Neural progenitor cell (in vitro differentiated cells): ENCODE results near the gene SIM2. TPM values are rescaled to one million over a fixed set of nuclear protein-coding genes. Genes with fewer than 3 reads are reported as not detected.

ENCODE experiments used
- DNase-seq: peaks from one replicate; pipeline ENCODE4 v3.0.0-alpha.2; 2016; ENCODE audit warnings: low spot score
- H2AFZ ChIP-seq: fragments of 200-600 bp; sonication (generic); replicated peaks from 2 replicates; pipeline ENCODE4 v1.6.1; 2016; ENCODE audit warnings: antibody characterized with exemption
- H3F3A ChIP-seq: fragments of 200-600 bp; sonication (generic); 2 replicates; pipeline ENCODE4 v1.6.1; 2016; ENCODE audit warnings: antibody characterized with exemption, low read depth
- H3K27ac ChIP-seq: fragments of 200-600 bp; sonication (generic); 2 replicates; pipeline ENCODE4 v1.5.1; 2016; ENCODE audit warnings: mild to moderate bottlenecking
- H3K27me3 ChIP-seq: fragments of 200-600 bp; sonication (generic); 2 replicates; pipeline ENCODE4 v1.6.1; 2016; ENCODE audit warnings: mild to moderate bottlenecking, moderate library complexity
- H3K36me3 ChIP-seq: fragments of 200-600 bp; sonication (generic); 2 replicates; pipeline ENCODE4 v1.5.1; 2016
- H3K4me1 ChIP-seq: fragments of 200-600 bp; sonication (generic); 2 replicates; pipeline ENCODE4 v1.6.1; 2016; ENCODE audit warnings: mixed run types
- H3K4me2 ChIP-seq: fragments of 200-600 bp; sonication (generic); 2 replicates; pipeline ENCODE4 v1.6.1; 2016
- H3K4me3 ChIP-seq: fragments of 200-600 bp; sonication (generic); 2 replicates; pipeline ENCODE4 v1.5.1; 2016
- H3K79me2 ChIP-seq: fragments of 200-600 bp; sonication (generic); 2 replicates; pipeline ENCODE4 v1.6.1; 2016; ENCODE audit warnings: low read depth
- H3K9ac ChIP-seq: fragments of 200-600 bp; sonication (generic); 2 replicates; pipeline ENCODE4 v1.6.1; 2016
- H3K9me3 ChIP-seq: fragments of 200-600 bp; sonication (generic); 2 replicates; pipeline ENCODE4 v1.5.1; 2016; ENCODE audit warnings: low read depth
- H4K20me1 ChIP-seq: fragments of 200-600 bp; sonication (generic); 2 replicates; pipeline ENCODE4 v1.6.1; 2016; ENCODE audit warnings: low read depth
- H3K27ac Mint-ChIP-seq: 3 replicates; pipeline ENCODE4 v1.8.0; 2021; ENCODE audit warnings: mixed read lengths
- H3K27me3 Mint-ChIP-seq: 2 replicates; pipeline ENCODE4 v1.8.0; 2022; ENCODE audit warnings: low read depth, mild to moderate bottlenecking, inconsistent platforms, moderate library complexity, mixed read lengths; ENCODE audit not compliant: insufficient read depth
- H3K36me3 Mint-ChIP-seq: 3 replicates; pipeline ENCODE4 v1.8.0; 2021; ENCODE audit warnings: mixed read lengths
- H3K4me1 Mint-ChIP-seq: 3 replicates; pipeline ENCODE4 v1.8.0; 2021; ENCODE audit warnings: mixed read lengths
- H3K4me3 Mint-ChIP-seq: 3 replicates; pipeline ENCODE4 v1.8.0; 2021; ENCODE audit warnings: mild to moderate bottlenecking, moderate library complexity, mixed read lengths
- H3K9me3 Mint-ChIP-seq: 3 replicates; pipeline ENCODE4 v1.8.0; 2020; ENCODE audit warnings: mixed read lengths
- EZH2 ChIP-seq: fragments of 200-600 bp; sonication (generic); IDR thresholded peaks from 2 replicates; pipeline ENCODE4 v1.6.1; 2017; ENCODE audit warnings: antibody characterized with exemption, mild to moderate bottlenecking, moderate library complexity
- EZH2phosphoT487 ChIP-seq: fragments of 200-600 bp; sonication (generic); IDR thresholded peaks from 2 replicates; pipeline ENCODE4 v1.6.1; 2017; ENCODE audit warnings: antibody characterized with exemption
- total RNA-seq: library from RNA; depleted of rRNA; stranded (reverse); fragments of >200 nt; gene quantifications from 2 replicates; pipeline ENCODE4 v1.2.3, GENCODE V29; 2015; ENCODE audit warnings: low replicate concordance
- TF ChIP-seq, protein P1 (sequence below): fragments of 200-600 bp; sonication (generic); IDR thresholded peaks from 2 replicates; pipeline ENCODE4 v1.5.1; 2017; ENCODE audit warnings: antibody characterized with exemption, mild to moderate bottlenecking

The SIM2 gene
- total RNA-seq, 1 donor from 2014 or later, result not detected

GRCh38 chr21:36773117-36773516 is 74.2 kb downstream of the SIM2 start:
- H3K4me3 ChIP-seq, result no peak overlapping the region
- peaks cover 16% of the 10 kb centered on the region for H3K4me1 ChIP-seq
- H3K27me3 Mint-ChIP-seq, result no peaks in the 10 kb centered on the region
- H3K36me3 Mint-ChIP-seq, result no peaks in the 10 kb centered on the region
- no peak for DNase-seq
- H3K4me3 Mint-ChIP-seq, result no peak overlapping the region
- H4K20me1 ChIP-seq, result no peaks in the 10 kb centered on the region
- no peak overlapping the region for H3K9ac ChIP-seq
- no peak overlapping the region for H2AFZ ChIP-seq
- H3K79me2 ChIP-seq, result no peaks in the 10 kb centered on the region
- no peaks in the 10 kb centered on the region for H3K36me3 ChIP-seq
- no peak overlapping the region for H3K27ac ChIP-seq
- no peaks in the 10 kb centered on the region for H3K27me3 ChIP-seq
- no peaks in the 10 kb centered on the region for H3K9me3 Mint-ChIP-seq
- peaks cover 9% of the 10 kb centered on the region for H3F3A ChIP-seq
- H3K4me1 Mint-ChIP-seq, result peaks cover 39% of the 10 kb centered on the region
- no peak overlapping the region for H3K27ac Mint-ChIP-seq
- no peaks in the 10 kb centered on the region for H3K9me3 ChIP-seq
- TF ChIP-seq, protein P1, sequence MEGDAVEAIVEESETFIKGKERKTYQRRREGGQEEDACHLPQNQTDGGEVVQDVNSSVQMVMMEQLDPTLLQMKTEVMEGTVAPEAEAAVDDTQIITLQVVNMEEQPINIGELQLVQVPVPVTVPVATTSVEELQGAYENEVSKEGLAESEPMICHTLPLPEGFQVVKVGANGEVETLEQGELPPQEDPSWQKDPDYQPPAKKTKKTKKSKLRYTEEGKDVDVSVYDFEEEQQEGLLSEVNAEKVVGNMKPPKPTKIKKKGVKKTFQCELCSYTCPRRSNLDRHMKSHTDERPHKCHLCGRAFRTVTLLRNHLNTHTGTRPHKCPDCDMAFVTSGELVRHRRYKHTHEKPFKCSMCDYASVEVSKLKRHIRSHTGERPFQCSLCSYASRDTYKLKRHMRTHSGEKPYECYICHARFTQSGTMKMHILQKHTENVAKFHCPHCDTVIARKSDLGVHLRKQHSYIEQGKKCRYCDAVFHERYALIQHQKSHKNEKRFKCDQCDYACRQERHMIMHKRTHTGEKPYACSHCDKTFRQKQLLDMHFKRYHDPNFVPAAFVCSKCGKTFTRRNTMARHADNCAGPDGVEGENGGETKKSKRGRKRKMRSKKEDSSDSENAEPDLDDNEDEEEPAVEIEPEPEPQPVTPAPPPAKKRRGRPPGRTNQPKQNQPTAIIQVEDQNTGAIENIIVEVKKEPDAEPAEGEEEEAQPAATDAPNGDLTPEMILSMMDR, result no peak
- TF ChIP-seq EZH2phosphoT487 (no peak), EZH2 (no peak)
- H3K4me2 ChIP-seq, result no peak overlapping the region

- Histone ChIP-seq H3K36me3 (no peaks in the 10 kb centered on the region), H3K4me1 (peaks cover 7% of the 10 kb centered on the region), H3K27ac (no peak overlapping the region), H3K4me2 (no peak overlapping the region), H3K27me3 (no peaks in the 10 kb centered on the region), H2AFZ (no peak overlapping the region), H3K9ac (no peak overlapping the region), H3F3A (peaks cover 3% of the 10 kb centered on the region), H3K9me3 (no peaks in the 10 kb centered on the region), H3K79me2 (no peaks in the 10 kb centered on the region), H4K20me1 (no peaks in the 10 kb centered on the region), H3K4me3 (no peak overlapping the region)
- Mint-ChIP-seq H3K4me3 (no peak overlapping the region), H3K4me1 (peaks cover 30% of the 10 kb centered on the region), H3K36me3 (no peaks in the 10 kb centered on the region), H3K27ac (no peak overlapping the region), H3K9me3 (no peaks in the 10 kb centered on the region), H3K27me3 (no peaks in the 10 kb centered on the region)
- DNase-seq, result no peak
- no peak for TF ChIP-seq EZH2phosphoT487
- TF ChIP-seq EZH2, result no peak
- TF ChIP-seq, protein P1, result no peak
Observed at GRCh38 chr21:36773995-36774394, 75.1 kb downstream of the SIM2 start.

- H4K20me1 ChIP-seq, result no peaks in the 10 kb centered on the region
- Mint-ChIP-seq H3K9me3 (peaks cover 16% of the 10 kb centered on the region), H3K27ac (no peak overlapping the region), H3K27me3 (no peaks in the 10 kb centered on the region), H3K4me3 (no peak overlapping the region), H3K36me3 (no peaks in the 10 kb centered on the region), H3K4me1 (peaks cover 23% of the 10 kb centered on the region)
- H3K9me3 ChIP-seq, result no peaks in the 10 kb centered on the region
- H3K9ac ChIP-seq, result no peak overlapping the region
- no peak overlapping the region for H2AFZ ChIP-seq
- H3K4me3 ChIP-seq, result no peak overlapping the region
- H3K4me1 ChIP-seq, result no peaks in the 10 kb centered on the region
- H3K27me3 ChIP-seq, result no peaks in the 10 kb centered on the region
- no peaks in the 10 kb centered on the region for H3F3A ChIP-seq
- no peaks in the 10 kb centered on the region for H3K79me2 ChIP-seq
- no peaks in the 10 kb centered on the region for H3K36me3 ChIP-seq
- no peak overlapping the region for H3K4me2 ChIP-seq
- no peak for DNase-seq
- no peak overlapping the region for H3K27ac ChIP-seq
- TF ChIP-seq EZH2 (no peak), EZH2phosphoT487 (no peak)
- TF ChIP-seq, protein P1, result no peak
Observed at GRCh38 chr21:36776981-36777617, 78.2 kb downstream of the SIM2 start.
